Measurements from ENCODE around the gene UHMK1. TPM values are rescaled to one million over a fixed set of nuclear protein-coding genes. Genes with fewer than 3 reads are reported as not detected.
A peak's percentile ranks its signal among the peaks of the same experiment; 100 is the strongest.
"Not testable (repeated sequence)": the region's sequence is repeated elsewhere in the genome, so short reads cannot be mapped to it uniquely, and the experiment has no call there.

Gene UHMK1
- total RNA-seq, result 10 to 100 TPM; 44.7 to 45.6 TPM

GRCh38 chr1:162497723-162498495, at the start of gene UHMK1:
TSS of gene UHMK1 (plus strand) at chr1:162497818. CDS start at chr1:162498001, 183 bp downstream.
- CTCF ChIA-PET, result no interaction called here
- peak within 1 kb of the TSS; percentile 100 for H3K4me3 Mint-ChIP-seq
- H3K27ac Mint-ChIP-seq, result peak within 1 kb of the TSS; percentile 95
- peak; percentile 96 for DNase-seq
- POLR2A ChIA-PET, result interaction anchor here (0.7 kb wide), 1 partner anchor 133 kb away, joined by 3 read pairs; no protein-coding TSS in a partner anchor
- H3K9me3 Mint-ChIP-seq, result no peaks in the 10 kb centered on the region
- intact Hi-C loops (cut with micrococcal nuclease), result loop anchor here (5.0 kb wide), 1 partner anchor 64 kb away; the partner anchor contains the start of gene UAP1
- peak; percentile 99 for ATAC-seq
- peaks cover 39% of the 10 kb centered on the region for H3K4me1 Mint-ChIP-seq (ENCODE audit: low read depth)
- H3K27me3 Mint-ChIP-seq, result no peaks in the 10 kb centered on the region
- no peak for TF ChIP-seq CTCF (IDR thresholded peaks at IDR 0.05)
- H3K36me3 Mint-ChIP-seq (ENCODE audit: low read depth), result peaks cover 25% of the 10 kb centered on the region

GRCh38 chr1:162454361-162454760, 43.3 kb upstream of the UHMK1 start:
- POLR2A ChIA-PET; H3K36me3 Mint-ChIP-seq (ENCODE audit: low read depth); DNase-seq; CTCF ChIA-PET; H3K9me3 Mint-ChIP-seq; H3K4me3 Mint-ChIP-seq; H3K27ac Mint-ChIP-seq; H3K4me1 Mint-ChIP-seq (ENCODE audit: low read depth); intact Hi-C loops (cut with micrococcal nuclease); H3K27me3 Mint-ChIP-seq; ATAC-seq: not testable (repeated sequence)

GRCh38 chr1:162456323-162456722, 41.3 kb upstream of the UHMK1 start:
- Mint-ChIP-seq H3K9me3 (peaks cover 4% of the 10 kb centered on the region), H3K4me1 (ENCODE audit: low read depth) (no peaks in the 10 kb centered on the region), H3K27ac (no peak overlapping the region), H3K36me3 (ENCODE audit: low read depth) (no peaks in the 10 kb centered on the region), H3K27me3 (peaks cover 2% of the 10 kb centered on the region), H3K4me3 (no peak overlapping the region)
- no peak for TF ChIP-seq CTCF (IDR thresholded peaks at IDR 0.05)
- CTCF ChIA-PET, result no interaction called here
- ATAC-seq (no peak), DNase-seq (no peak)
- POLR2A ChIA-PET, result no interaction called here
- intact Hi-C loops (cut with micrococcal nuclease), result no loop called here

GRCh38 chr1:162458236-162458635, 39.4 kb upstream of the UHMK1 start:
- peaks cover 4% of the 10 kb centered on the region for H3K27me3 Mint-ChIP-seq
- TF ChIP-seq CTCF (IDR thresholded peaks at IDR 0.05), result no peak
- H3K4me3 Mint-ChIP-seq, result no peak overlapping the region
- no peak overlapping the region for H3K27ac Mint-ChIP-seq
- H3K9me3 Mint-ChIP-seq, result peaks cover 4% of the 10 kb centered on the region
- intact Hi-C loops (cut with micrococcal nuclease), result no loop called here
- CTCF ChIA-PET, result no interaction called here
- H3K36me3 Mint-ChIP-seq (ENCODE audit: low read depth), result no peaks in the 10 kb centered on the region
- DNase-seq, result no peak
- no peaks in the 10 kb centered on the region for H3K4me1 Mint-ChIP-seq (ENCODE audit: low read depth)
- no peak for ATAC-seq
- POLR2A ChIA-PET, result no interaction called here

- intact Hi-C loops (cut with micrococcal nuclease); ATAC-seq; H3K36me3 Mint-ChIP-seq (ENCODE audit: low read depth); CTCF ChIA-PET; DNase-seq; H3K9me3 Mint-ChIP-seq; POLR2A ChIA-PET; H3K4me3 Mint-ChIP-seq; H3K27ac Mint-ChIP-seq; H3K27me3 Mint-ChIP-seq; H3K4me1 Mint-ChIP-seq (ENCODE audit: low read depth): not testable (repeated sequence)
Observed at GRCh38 chr1:162462425-162462824, 35.2 kb upstream of the UHMK1 start.

GRCh38 chr1:162463021-162463420, 34.6 kb upstream of the UHMK1 start:
- no peaks in the 10 kb centered on the region for H3K36me3 Mint-ChIP-seq (ENCODE audit: low read depth)
- DNase-seq (no peak), ATAC-seq (no peak)
- no peaks in the 10 kb centered on the region for H3K9me3 Mint-ChIP-seq
- no peak for TF ChIP-seq CTCF (IDR thresholded peaks at IDR 0.05)
- H3K27me3 Mint-ChIP-seq, result peaks cover 6% of the 10 kb centered on the region
- no peak overlapping the region for H3K4me3 Mint-ChIP-seq
- H3K27ac Mint-ChIP-seq, result no peak overlapping the region
- intact Hi-C loops (cut with micrococcal nuclease), result no loop called here
- ChIA-PET CTCF (no interaction called here), POLR2A (no interaction called here)
- H3K4me1 Mint-ChIP-seq (ENCODE audit: low read depth), result no peaks in the 10 kb centered on the region
